ENCODE results near the gene CPNE6. TPM values are rescaled to one million over a fixed set of nuclear protein-coding genes. Genes with fewer than 3 reads are reported as not detected.

CPNE6 gene
- total and polyA plus RNA-seq, 2 of the 8 experiments (the other 6 are each of a cell fraction or from before 2014, with no cell fraction given) = 0.05 TPM; not detected in 1

GRCh38 chr14:24083462-24083861, 12.1 kb downstream of the CPNE6 start:
- Histone ChIP-seq H4K20me1 (replicated peaks in 1 of 2; ENCODE audit: control insufficient read depth in 1 of 2, insufficient read depth in 2 of 2, low read length in 2 of 2) (no peaks in the 10 kb centered on the region), H3K4me3 (ENCODE audit: extremely low read depth in 1 of 4, insufficient read depth in 2 of 4, low read depth in 3 of 4, low read length in 4 of 4) (no peak overlapping the region), H3K9ac (replicated peaks in 1 of 4; ENCODE audit: extremely low read depth in 1 of 4, low read depth in 3 of 4, low read length in 3 of 4) (no peak overlapping the region), H3K56ac (replicated peaks; ENCODE audit: insufficient read length, low read depth, low read length) (no peak overlapping the region), H3K9me3 (ENCODE audit: insufficient read depth in 2 of 2, low read depth in 1 of 2, low read length in 1 of 2) (no peaks in the 10 kb centered on the region), H3K23me2 (ENCODE audit: low read depth, low read length) (peaks cover 11% of the 10 kb centered on the region; the same call in 1 of the 2 replicates), H2BK120ac (replicated peaks; ENCODE audit: low read depth, low read length) (no peak overlapping the region), H4K5ac (ENCODE audit: insufficient read length, low read depth, low read length) (no peak overlapping the region), H3K4ac (replicated peaks; ENCODE audit: insufficient read length, low read depth, low read length) (no peak overlapping the region), H2BK15ac (ENCODE audit: low read length) (0 out of 2 replicates have a peak overlapping the region, but pooled peaks have one; percentile 18), H3K79me1 (ENCODE audit: low read depth, low read length) (no peaks in the 10 kb centered on the region), H3K4me1 (replicated peaks in 1 of 4; ENCODE audit: control insufficient read depth in 3 of 4, insufficient read depth in 4 of 4, low read length in 3 of 4) (peaks cover 0 to 17% (median 12%) of the 10 kb centered on the region in 4 experiments; a peak in 6 of 7 replicates), H3K27ac (ENCODE audit: low read depth, low read length) (no peak overlapping the region), H3K27me3 (replicated peaks in 1 of 4; ENCODE audit: control insufficient read depth in 3 of 4, extremely low read depth in 1 of 4, insufficient read depth in 3 of 4, low read length in 3 of 4) (peaks cover 0 to 10% (median 7%) of the 10 kb centered on the region in 4 experiments; a peak in 5 of 7 replicates), H2BK12ac (ENCODE audit: low read depth, low read length) (no peak overlapping the region), H2BK5ac (ENCODE audit: low read depth, low read length) (no peak overlapping the region), H3K14ac (ENCODE audit: insufficient read length) (no peak overlapping the region), H2BK20ac (ENCODE audit: low read length) (no peak overlapping the region), H3K18ac (ENCODE audit: extremely low read depth, low read length) (no peak overlapping the region), H3K79me2 (ENCODE audit: control insufficient read depth in 1 of 2, insufficient read depth in 2 of 2, low read length in 2 of 2) (no peaks in the 10 kb centered on the region), H3K36me3 (ENCODE audit: control insufficient read depth in 2 of 4, insufficient read depth in 4 of 4, low read length in 3 of 4) (no peaks in the 10 kb centered on the region), H4K8ac (ENCODE audit: extremely low read depth, insufficient read depth, low read length) (no peak overlapping the region), H3K4me2 (ENCODE audit: insufficient read depth in 1 of 2, low read depth in 2 of 2, low read length in 2 of 2) (no peak overlapping the region), H4K91ac (replicated peaks; ENCODE audit: insufficient read length, low read length) (no peak overlapping the region), H2AFZ (ENCODE audit: low read length) (no peak overlapping the region), H2AK5ac (ENCODE audit: low read depth, low read length) (no peak overlapping the region), H3K23ac (ENCODE audit: insufficient read length) (no peak overlapping the region)
- ChIA-PET POLR2A (ENCODE audit: partially characterized antibody) (interaction anchor here (1.2 to 27.2 kb wide), 3 partner anchors 14 to 25 kb away, joined by 4 to 626 read pairs (median 24); partner anchors contain the start of gene PCK2), CTCF (ENCODE audit: partially characterized antibody) (interaction anchor here (1.8 to 23.8 kb wide), 2 partner anchors 9 to 31 kb away, joined by 5 to 316 read pairs; partner anchors contain the start of genes DCAF11 and PCK2)
- DNase-seq (ENCODE audit: low read depth in 1 of 2, low spot score in 2 of 2) (no peak), FAIRE-seq (no peak)
- 90% methylated on average over 3 of the region's 3 CpGs; no CpG with 5 or more reads in 1 of the 2 experiments for WGBS, 2 experiments (ENCODE audit: extremely low coverage in 1 of 2, insufficient coverage in 1 of 2, insufficient read length in 1 of 2, insufficient replicate concordance in 2 of 2, low coverage in 1 of 2, low lambda C conversion rate in 2 of 2, missing lambda C conversion rate in 1 of 2)
- TF ChIP-seq FOSL1 (IDR thresholded peaks at IDR 0.05; ENCODE audit: insufficient read depth, low read depth, low read length) (no peak), HDAC6 (IDR thresholded peaks at IDR 0.05; ENCODE audit: low read depth, low read length) (no peak), NRF1 (IDR thresholded peaks at IDR 0.05; ENCODE audit: low read depth, low read length) (no peak), SP2 (IDR thresholded peaks at IDR 0.05; ENCODE audit: low read length) (no peak), BCL11A (IDR thresholded peaks at IDR 0.05; ENCODE audit: low read depth in 2 of 2, low read length in 2 of 2) (no peak), KDM5A (IDR thresholded peaks at IDR 0.05; ENCODE audit: low read length) (no peak), MAFK (IDR thresholded peaks at IDR 0.05; ENCODE audit: low read depth, low read length) (no peak), CBX8 (IDR thresholded peaks at IDR 0.05; ENCODE audit: borderline replicate concordance, low read depth, low read length) (no peak), E2F6 (IDR thresholded peaks at IDR 0.05) (no peak), MAX (IDR thresholded peaks at IDR 0.05) (no peak), JUND (IDR thresholded peaks at IDR 0.05; ENCODE audit: low read length) (no peak), RBBP5 (IDR thresholded peaks at IDR 0.05; ENCODE audit: borderline replicate concordance, low read depth, low read length) (no peak), EZH2 (IDR thresholded peaks at IDR 0.05; ENCODE audit: low read depth, low read length, severe bottlenecking) (no peak)

Measured in H1 (cell line).